T-helper 2 cell (primary cell): ENCODE results near the gene NAV1.
"Not testable (repeated sequence)": the region's sequence is repeated elsewhere in the genome, so short reads cannot be mapped to it uniquely, and the experiment has no call there.

Experiments
- DNase-seq, 5 experiments: peaks; one replicate each; pipeline versions ENCODE4 v3.0.0 to v3.0.0-alpha.2; 2012 to 2022
- total RNA-seq, 2 donors: gene quantifications; one replicate each; lab custom pipeline; 2026; lab: John Stamatoyannopoulos, UW

Gene NAV1
- 4.8 to 6.2 reads per million in 2 donors for total RNA-seq

- no peak for DNase-seq
Measured at GRCh38 chr1:201538612-201539551, at the start of gene NAV1. NAV1 (plus strand) TSS chr1:201539127; CDS start chr1:201622885, 83,758 bp downstream.

GRCh38 chr1:201489643-201490261 lies 49.2 kb upstream of the NAV1 start:
- DNase-seq, result no peak

GRCh38 chr1:201490708-201491131 lies 48.2 kb upstream of the NAV1 start:
- DNase-seq, result no peak

- DNase-seq, result no peak
Measured at GRCh38 chr1:201491896-201492511, 46.9 kb upstream of the NAV1 start.

- not testable (repeated sequence) for DNase-seq
Measured at GRCh38 chr1:201493026-201493656, 45.8 kb upstream of the NAV1 start.

- no peak for DNase-seq
Measured at GRCh38 chr1:201493757-201494617, 44.9 kb upstream of the NAV1 start.

GRCh38 chr1:201495551-201496295 lies 43.2 kb upstream of the NAV1 start:
- DNase-seq, result no peak

GRCh38 chr1:201496296-201496690 lies 42.6 kb upstream of the NAV1 start:
- no peak for DNase-seq

- DNase-seq, result no peak
Measured at GRCh38 chr1:201497935-201498509, 40.9 kb upstream of the NAV1 start.

GRCh38 chr1:201498621-201499020 lies 40.3 kb upstream of the NAV1 start:
- DNase-seq, result peak in 1 of 5 experiments; percentile 10

- no peak for DNase-seq
Measured at GRCh38 chr1:201499191-201499590, 39.7 kb upstream of the NAV1 start.

- DNase-seq, result no peak
Measured at GRCh38 chr1:201499795-201500669, 38.9 kb upstream of the NAV1 start.

- DNase-seq, result no peak
Measured at GRCh38 chr1:201500670-201501120, 38.2 kb upstream of the NAV1 start.

- DNase-seq, result no peak
Measured at GRCh38 chr1:201501144-201501543, 37.8 kb upstream of the NAV1 start.

GRCh38 chr1:201501812-201502510 lies 37.0 kb upstream of the NAV1 start:
- no peak for DNase-seq

GRCh38 chr1:201502511-201502857 lies 36.4 kb upstream of the NAV1 start:
- no peak for DNase-seq

- no peak for DNase-seq
Measured at GRCh38 chr1:201503397-201504176, 35.3 kb upstream of the NAV1 start.

GRCh38 chr1:201504179-201504631 lies 34.7 kb upstream of the NAV1 start:
- no peak for DNase-seq
